CD4-positive, alpha-beta memory T cell (primary cell): Measurements from ENCODE around the gene PPM1F. TPM values are rescaled to one million over a fixed set of nuclear protein-coding genes. Genes with fewer than 3 reads are reported as not detected.

ENCODE experiments used
- CTCF ChIA-PET: fragments of 350-600 bp; sonication (Branson Sonifier 250); formaldehyde crosslinking; loops from one replicate; lab custom pipeline; 2021; ENCODE audit warnings: inconsistent platforms; ENCODE audit not compliant: partially characterized antibody; lab: Charles Lee
- POLR2A ChIA-PET: fragments of 350-600 bp; sonication (Branson Sonifier 250); formaldehyde crosslinking; loops from one replicate; lab custom pipeline; 2021; ENCODE audit not compliant: partially characterized antibody; lab: Charles Lee
- DNase-seq, 5 donors: peaks; one replicate each; pipeline versions ENCODE4 v3.0.0 to v3.0.0-alpha.2; 2020 to 2022; ENCODE audit warnings: mixed read lengths in 1 of 5
- H3K27ac ChIP-seq: one replicate; pipeline ENCODE4 v1.7.0; 2013; ENCODE audit warnings: low read depth, low read length
- H3K27me3 ChIP-seq: 2 replicates; pipeline ENCODE4 v1.7.0; 2013; ENCODE audit warnings: mild to moderate bottlenecking, low read length, moderate library complexity; ENCODE audit not compliant: insufficient read depth
- H3K36me3 ChIP-seq: 2 replicates; pipeline ENCODE4 v1.7.0; 2013; ENCODE audit warnings: mild to moderate bottlenecking, low read length, moderate library complexity; ENCODE audit not compliant: insufficient read depth
- H3K4me1 ChIP-seq: 2 replicates; pipeline ENCODE4 v1.7.0; 2013; ENCODE audit warnings: mild to moderate bottlenecking, low read length, moderate library complexity; ENCODE audit not compliant: insufficient read depth
- H3K4me3 ChIP-seq, 2 donors: one replicate each; pipeline ENCODE4 v1.7.0; 2013; ENCODE audit warnings: low read length in 2 of 2, mild to moderate bottlenecking in 1 of 2
- H3K9me3 ChIP-seq, 2 donors: one replicate each; pipeline ENCODE4 v1.7.0; 2013; ENCODE audit warnings: low read length in 2 of 2, control low read depth in 1 of 2; ENCODE audit not compliant: control insufficient read depth in 1 of 2
- H3K27ac Mint-ChIP-seq, 7 donors: one replicate each; pipeline ENCODE4 v1.8.0; 2020 to 2021; ENCODE audit warnings: mixed read lengths in 7 of 7, mild to moderate bottlenecking in 6 of 7, inconsistent platforms in 3 of 7, moderate library complexity in 3 of 7
- H3K27me3 Mint-ChIP-seq, 2 donors: one replicate each; pipeline ENCODE4 v1.8.0; 2020 to 2021; ENCODE audit warnings: mixed read lengths in 2 of 2
- H3K36me3 Mint-ChIP-seq, 2 donors: one replicate each; pipeline ENCODE4 v1.8.0; 2020 to 2021; ENCODE audit warnings: mixed read lengths in 2 of 2, inconsistent platforms in 1 of 2, mild to moderate bottlenecking in 1 of 2
- H3K4me1 Mint-ChIP-seq, 4 donors: one replicate each; pipeline ENCODE4 v1.8.0; 2020 to 2021; ENCODE audit warnings: mixed read lengths in 4 of 4, mild to moderate bottlenecking in 1 of 4
- H3K4me3 Mint-ChIP-seq, 8 donors: one replicate each; pipeline ENCODE4 v1.8.0; 2020 to 2021; ENCODE audit warnings: mixed read lengths in 8 of 8, mild to moderate bottlenecking in 7 of 8, moderate library complexity in 6 of 8, inconsistent platforms in 3 of 8
- H3K9me3 Mint-ChIP-seq, 8 donors: one replicate each; pipeline ENCODE4 v1.8.0; 2020 to 2021; ENCODE audit warnings: mixed read lengths in 8 of 8, mild to moderate bottlenecking in 5 of 8, inconsistent platforms in 3 of 8, moderate library complexity in 1 of 8
- intact Hi-C: fragments of 100-400 bp; cut with micrococcal nuclease; formaldehyde crosslinking; loops from one replicate; pipeline ENCODE4 v1.15.1; 2023
- polyA plus RNA-seq, 2 donors: library from polyadenylated mRNA; unstranded; fragments of 300-500 nt; fragmentation: Illumina TruSeq; gene quantifications; one replicate each; pipeline ENCODE4 v1.2.3, GENCODE V29; 2021
- total RNA-seq, 2 experiments: library from RNA; stranded (reverse); gene quantifications; one replicate each; pipeline ENCODE4 v1.2.3, GENCODE V29; 2021

PPM1F gene
- total and polyA plus RNA-seq, 4 experiments from 2014 or later: 5.3 to 25.4 (median 15.2) TPM

- DNase-seq: no peak
- Mint-ChIP-seq H3K4me1 (peaks cover 19 to 40% (median 29%) of the 10 kb centered on the region in 4 donors), H3K9me3 (no peaks in the 10 kb centered on the region), H3K27me3 (no peaks in the 10 kb centered on the region), H3K27ac (no peak overlapping the region), H3K36me3 (peaks cover 31 to 56% of the 10 kb centered on the region in 2 donors), H3K4me3 (no peak overlapping the region)
- CTCF ChIA-PET: no interaction called here
- Histone ChIP-seq H3K4me1 (no peaks in the 10 kb centered on the region), H3K36me3 (peaks cover 33% of the 10 kb centered on the region), H3K4me3 (no peak overlapping the region), H3K27ac (no peak overlapping the region), H3K27me3 (no peaks in the 10 kb centered on the region), H3K9me3 (no peaks in the 10 kb centered on the region)
- POLR2A ChIA-PET: no interaction called here
- intact Hi-C loops: no loop called here
Measured at GRCh38 chr22:21975273-21975672, 22.6 kb upstream of the PPM1F start.

- H3K27ac ChIP-seq: no peak overlapping the region
- Mint-ChIP-seq H3K27ac (no peak overlapping the region), H3K4me3 (no peak overlapping the region), H3K9me3 (no peaks in the 10 kb centered on the region), H3K27me3 (no peaks in the 10 kb centered on the region), H3K36me3 (peaks cover 31 to 59% of the 10 kb centered on the region in 2 donors), H3K4me1 (peaks cover 15 to 34% (median 23%) of the 10 kb centered on the region in 4 donors)
- CTCF ChIA-PET: no interaction called here
- peaks cover 37% of the 10 kb centered on the region for H3K36me3 ChIP-seq
- no peak for DNase-seq
- no peaks in the 10 kb centered on the region for H3K9me3 ChIP-seq
- no peak overlapping the region for H3K4me3 ChIP-seq
- POLR2A ChIA-PET: no interaction called here
- intact Hi-C loops: no loop called here
- no peaks in the 10 kb centered on the region for H3K27me3 ChIP-seq
- H3K4me1 ChIP-seq: no peaks in the 10 kb centered on the region
Measured at GRCh38 chr22:21974058-21974649, 21.5 kb upstream of the PPM1F start.

- H3K27me3 Mint-ChIP-seq: no peaks in the 10 kb centered on the region
- no peaks in the 10 kb centered on the region for H3K4me1 ChIP-seq
- H3K36me3 Mint-ChIP-seq: peaks cover 33 to 62% of the 10 kb centered on the region in 2 donors
- ChIA-PET CTCF (interaction anchor here (0.7 to 3.4 kb wide), 20 partner anchors 9 to 267 kb away, joined by 3 to 27 read pairs (median 4); partner anchors contain the start of gene TOP3B), POLR2A (interaction anchor here (5.4 kb wide), 1 partner anchor 9 kb away, joined by 29 read pairs; the partner anchor contains the start of gene TOP3B)
- intact Hi-C loops: no loop called here
- no peak overlapping the region for H3K4me3 ChIP-seq
- H3K9me3 ChIP-seq: no peaks in the 10 kb centered on the region
- H3K27ac ChIP-seq: no peak overlapping the region
- no peak overlapping the region for H3K4me3 Mint-ChIP-seq
- no peaks in the 10 kb centered on the region for H3K27me3 ChIP-seq
- H3K27ac Mint-ChIP-seq: no peak overlapping the region
- H3K4me1 Mint-ChIP-seq: peaks cover 9 to 20% (median 13%) of the 10 kb centered on the region in 4 donors
- peaks cover 44% of the 10 kb centered on the region for H3K36me3 ChIP-seq
- no peak for DNase-seq
- no peaks in the 10 kb centered on the region for H3K9me3 Mint-ChIP-seq
Measured at GRCh38 chr22:21972806-21973205, 20.2 kb upstream of the PPM1F start.

GRCh38 chr22:21972293-21972779 lies 19.7 kb upstream of the PPM1F start:
- Mint-ChIP-seq H3K36me3 (peaks cover 35 to 63% of the 10 kb centered on the region in 2 donors), H3K4me1 (peaks cover 6 to 16% (median 11%) of the 10 kb centered on the region in 4 donors), H3K9me3 (no peaks in the 10 kb centered on the region), H3K4me3 (no peak overlapping the region), H3K27ac (peak overlapping the region in 1 of 7 donors; percentile 42), H3K27me3 (no peaks in the 10 kb centered on the region)
- Histone ChIP-seq H3K27me3 (no peaks in the 10 kb centered on the region), H3K4me1 (no peaks in the 10 kb centered on the region), H3K9me3 (no peaks in the 10 kb centered on the region), H3K27ac (no peak overlapping the region), H3K36me3 (peaks cover 48% of the 10 kb centered on the region), H3K4me3 (no peak overlapping the region)
- intact Hi-C loops: no loop called here
- POLR2A ChIA-PET: interaction anchor here (5.4 kb wide), 1 partner anchor 10 kb away, joined by 29 read pairs; the partner anchor contains the start of gene TOP3B
- peak in 4 of 5 donors; percentile 30 to 42 (median 37) for DNase-seq
- CTCF ChIA-PET: interaction anchor here (0.7 to 3.4 kb wide), 20 partner anchors 10 to 266 kb away, joined by 3 to 27 read pairs (median 4); partner anchors contain the start of gene TOP3B

GRCh38 chr22:21971858-21972275 lies 19.2 kb upstream of the PPM1F start:
- intact Hi-C loops: no loop called here
- peaks cover 53% of the 10 kb centered on the region for H3K36me3 ChIP-seq
- ChIA-PET POLR2A (interaction anchor here (5.4 kb wide), 1 partner anchor 10 kb away, joined by 29 read pairs; the partner anchor contains the start of gene TOP3B), CTCF (interaction anchor here (0.7 to 3.4 kb wide), 19 partner anchors 9 to 266 kb away, joined by 3 to 27 read pairs (median 3); partner anchors contain the start of gene TOP3B)
- Mint-ChIP-seq H3K4me1 (peaks cover 6 to 16% (median 10%) of the 10 kb centered on the region in 4 donors), H3K27ac (no peak overlapping the region), H3K4me3 (no peak overlapping the region), H3K9me3 (no peaks in the 10 kb centered on the region), H3K27me3 (no peaks in the 10 kb centered on the region), H3K36me3 (peaks cover 39 to 68% of the 10 kb centered on the region in 2 donors)
- no peaks in the 10 kb centered on the region for H3K4me1 ChIP-seq
- H3K9me3 ChIP-seq: no peaks in the 10 kb centered on the region
- no peaks in the 10 kb centered on the region for H3K27me3 ChIP-seq
- H3K4me3 ChIP-seq: no peak overlapping the region
- DNase-seq: no peak
- H3K27ac ChIP-seq: no peak overlapping the region

- Histone ChIP-seq H3K27ac (no peak overlapping the region), H3K4me3 (no peak overlapping the region), H3K36me3 (peaks cover 60% of the 10 kb centered on the region), H3K9me3 (no peaks in the 10 kb centered on the region), H3K4me1 (no peaks in the 10 kb centered on the region), H3K27me3 (no peaks in the 10 kb centered on the region)
- Mint-ChIP-seq H3K4me1 (peaks cover 1 to 11% (median 5%) of the 10 kb centered on the region in 4 donors), H3K4me3 (no peak overlapping the region), H3K9me3 (no peaks in the 10 kb centered on the region), H3K27me3 (no peaks in the 10 kb centered on the region), H3K27ac (peak overlapping the region in 2 of 7 donors; percentile 54 to 61), H3K36me3 (peaks cover 47 to 77% of the 10 kb centered on the region in 2 donors)
- no peak for DNase-seq
- ChIA-PET CTCF (interaction anchor here (0.7 to 3.4 kb wide), 6 partner anchors 11 to 33 kb away, joined by 3 to 27 read pairs (median 6); partner anchors contain the start of gene TOP3B), POLR2A (interaction anchor here (5.4 kb wide), 1 partner anchor 11 kb away, joined by 29 read pairs; the partner anchor contains the start of gene TOP3B)
- intact Hi-C loops: no loop called here
Measured at GRCh38 chr22:21970800-21971617, 18.4 kb upstream of the PPM1F start.
